Neural progenitor cell (in vitro differentiated cells): ENCODE data around the gene TAS2R41. TPM values are rescaled to one million over a fixed set of nuclear protein-coding genes. Genes with fewer than 3 reads are reported as not detected.

Experiments
- DNase-seq: peaks from one replicate; pipeline ENCODE4 v3.0.0-alpha.2; 2016; ENCODE audit warnings: low spot score
- H2AFZ ChIP-seq: fragments of 200-600 bp; sonication (generic); replicated peaks from 2 replicates; pipeline ENCODE4 v1.6.1; 2016; ENCODE audit warnings: antibody characterized with exemption
- H3F3A ChIP-seq: fragments of 200-600 bp; sonication (generic); 2 replicates; pipeline ENCODE4 v1.6.1; 2016; ENCODE audit warnings: antibody characterized with exemption, low read depth
- H3K27ac ChIP-seq: fragments of 200-600 bp; sonication (generic); 2 replicates; pipeline ENCODE4 v1.5.1; 2016; ENCODE audit warnings: mild to moderate bottlenecking
- H3K27me3 ChIP-seq: fragments of 200-600 bp; sonication (generic); 2 replicates; pipeline ENCODE4 v1.6.1; 2016; ENCODE audit warnings: mild to moderate bottlenecking, moderate library complexity
- H3K36me3 ChIP-seq: fragments of 200-600 bp; sonication (generic); 2 replicates; pipeline ENCODE4 v1.5.1; 2016
- H3K4me1 ChIP-seq: fragments of 200-600 bp; sonication (generic); 2 replicates; pipeline ENCODE4 v1.6.1; 2016; ENCODE audit warnings: mixed run types
- H3K4me2 ChIP-seq: fragments of 200-600 bp; sonication (generic); 2 replicates; pipeline ENCODE4 v1.6.1; 2016
- H3K4me3 ChIP-seq: fragments of 200-600 bp; sonication (generic); 2 replicates; pipeline ENCODE4 v1.5.1; 2016
- H3K79me2 ChIP-seq: fragments of 200-600 bp; sonication (generic); 2 replicates; pipeline ENCODE4 v1.6.1; 2016; ENCODE audit warnings: low read depth
- H3K9ac ChIP-seq: fragments of 200-600 bp; sonication (generic); 2 replicates; pipeline ENCODE4 v1.6.1; 2016
- H3K9me3 ChIP-seq: fragments of 200-600 bp; sonication (generic); 2 replicates; pipeline ENCODE4 v1.5.1; 2016; ENCODE audit warnings: low read depth
- H4K20me1 ChIP-seq: fragments of 200-600 bp; sonication (generic); 2 replicates; pipeline ENCODE4 v1.6.1; 2016; ENCODE audit warnings: low read depth
- H3K27ac Mint-ChIP-seq: 3 replicates; pipeline ENCODE4 v1.8.0; 2021; ENCODE audit warnings: mixed read lengths
- H3K27me3 Mint-ChIP-seq: 2 replicates; pipeline ENCODE4 v1.8.0; 2022; ENCODE audit warnings: low read depth, mild to moderate bottlenecking, inconsistent platforms, moderate library complexity, mixed read lengths; ENCODE audit not compliant: insufficient read depth
- H3K36me3 Mint-ChIP-seq: 3 replicates; pipeline ENCODE4 v1.8.0; 2021; ENCODE audit warnings: mixed read lengths
- H3K4me1 Mint-ChIP-seq: 3 replicates; pipeline ENCODE4 v1.8.0; 2021; ENCODE audit warnings: mixed read lengths
- H3K4me3 Mint-ChIP-seq: 3 replicates; pipeline ENCODE4 v1.8.0; 2021; ENCODE audit warnings: mild to moderate bottlenecking, moderate library complexity, mixed read lengths
- H3K9me3 Mint-ChIP-seq: 3 replicates; pipeline ENCODE4 v1.8.0; 2020; ENCODE audit warnings: mixed read lengths
- EZH2 ChIP-seq: fragments of 200-600 bp; sonication (generic); IDR thresholded peaks from 2 replicates; pipeline ENCODE4 v1.6.1; 2017; ENCODE audit warnings: antibody characterized with exemption, mild to moderate bottlenecking, moderate library complexity
- EZH2phosphoT487 ChIP-seq: fragments of 200-600 bp; sonication (generic); IDR thresholded peaks from 2 replicates; pipeline ENCODE4 v1.6.1; 2017; ENCODE audit warnings: antibody characterized with exemption
- total RNA-seq: library from RNA; depleted of rRNA; stranded (reverse); fragments of >200 nt; gene quantifications from 2 replicates; pipeline ENCODE4 v1.2.3, GENCODE V29; 2015; ENCODE audit warnings: low replicate concordance
- TF ChIP-seq, protein P1 (sequence below): fragments of 200-600 bp; sonication (generic); IDR thresholded peaks from 2 replicates; pipeline ENCODE4 v1.5.1; 2017; ENCODE audit warnings: antibody characterized with exemption, mild to moderate bottlenecking

Gene TAS2R41
- total RNA-seq, 1 donor from 2014 or later, result not detected

GRCh38 chr7:143499743-143500348, 22.2 kb downstream of the TAS2R41 start:
- no peak overlapping the region for H3K4me2 ChIP-seq
- H3K9me3 Mint-ChIP-seq, result peaks cover 4% of the 10 kb centered on the region
- TF ChIP-seq EZH2 (no peak), EZH2phosphoT487 (no peak)
- TF ChIP-seq, protein P1, sequence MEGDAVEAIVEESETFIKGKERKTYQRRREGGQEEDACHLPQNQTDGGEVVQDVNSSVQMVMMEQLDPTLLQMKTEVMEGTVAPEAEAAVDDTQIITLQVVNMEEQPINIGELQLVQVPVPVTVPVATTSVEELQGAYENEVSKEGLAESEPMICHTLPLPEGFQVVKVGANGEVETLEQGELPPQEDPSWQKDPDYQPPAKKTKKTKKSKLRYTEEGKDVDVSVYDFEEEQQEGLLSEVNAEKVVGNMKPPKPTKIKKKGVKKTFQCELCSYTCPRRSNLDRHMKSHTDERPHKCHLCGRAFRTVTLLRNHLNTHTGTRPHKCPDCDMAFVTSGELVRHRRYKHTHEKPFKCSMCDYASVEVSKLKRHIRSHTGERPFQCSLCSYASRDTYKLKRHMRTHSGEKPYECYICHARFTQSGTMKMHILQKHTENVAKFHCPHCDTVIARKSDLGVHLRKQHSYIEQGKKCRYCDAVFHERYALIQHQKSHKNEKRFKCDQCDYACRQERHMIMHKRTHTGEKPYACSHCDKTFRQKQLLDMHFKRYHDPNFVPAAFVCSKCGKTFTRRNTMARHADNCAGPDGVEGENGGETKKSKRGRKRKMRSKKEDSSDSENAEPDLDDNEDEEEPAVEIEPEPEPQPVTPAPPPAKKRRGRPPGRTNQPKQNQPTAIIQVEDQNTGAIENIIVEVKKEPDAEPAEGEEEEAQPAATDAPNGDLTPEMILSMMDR, result no peak
- H2AFZ ChIP-seq, result no peak overlapping the region
- no peaks in the 10 kb centered on the region for H3K79me2 ChIP-seq
- no peak overlapping the region for H3K27ac ChIP-seq
- no peaks in the 10 kb centered on the region for H3K4me1 ChIP-seq
- H3K36me3 Mint-ChIP-seq, result no peaks in the 10 kb centered on the region
- no peak for DNase-seq
- H3K9me3 ChIP-seq, result no peaks in the 10 kb centered on the region
- H3F3A ChIP-seq, result no peaks in the 10 kb centered on the region
- H3K36me3 ChIP-seq, result no peaks in the 10 kb centered on the region
- H4K20me1 ChIP-seq, result no peaks in the 10 kb centered on the region
- no peak overlapping the region for H3K4me3 Mint-ChIP-seq
- no peaks in the 10 kb centered on the region for H3K27me3 ChIP-seq
- H3K27ac Mint-ChIP-seq, result no peak overlapping the region
- H3K9ac ChIP-seq, result no peak overlapping the region
- peaks cover 4% of the 10 kb centered on the region for H3K27me3 Mint-ChIP-seq
- peaks cover 24% of the 10 kb centered on the region for H3K4me1 Mint-ChIP-seq
- H3K4me3 ChIP-seq, result no peak overlapping the region

- Histone ChIP-seq H3K4me1 (no peaks in the 10 kb centered on the region), H3K4me3 (no peak overlapping the region), H4K20me1 (no peaks in the 10 kb centered on the region), H2AFZ (no peak overlapping the region), H3K9ac (no peak overlapping the region), H3K4me2 (no peak overlapping the region), H3K79me2 (no peaks in the 10 kb centered on the region), H3K9me3 (no peaks in the 10 kb centered on the region), H3K27ac (no peak overlapping the region), H3K36me3 (no peaks in the 10 kb centered on the region), H3K27me3 (no peaks in the 10 kb centered on the region), H3F3A (no peaks in the 10 kb centered on the region)
- H3K27ac Mint-ChIP-seq, result no peak overlapping the region
- H3K27me3 Mint-ChIP-seq, result peaks cover 6% of the 10 kb centered on the region
- H3K4me1 Mint-ChIP-seq, result peaks cover 24% of the 10 kb centered on the region
- H3K36me3 Mint-ChIP-seq, result no peaks in the 10 kb centered on the region
- peaks cover 4% of the 10 kb centered on the region for H3K9me3 Mint-ChIP-seq
- H3K4me3 Mint-ChIP-seq, result no peak overlapping the region
- TF ChIP-seq EZH2phosphoT487 (no peak), EZH2 (no peak)
- TF ChIP-seq, protein P1, result no peak
- DNase-seq, result no peak
These were observed 25.6 kb downstream of the TAS2R41 start for GRCh38 chr7:143503261-143503660.

DNA sequence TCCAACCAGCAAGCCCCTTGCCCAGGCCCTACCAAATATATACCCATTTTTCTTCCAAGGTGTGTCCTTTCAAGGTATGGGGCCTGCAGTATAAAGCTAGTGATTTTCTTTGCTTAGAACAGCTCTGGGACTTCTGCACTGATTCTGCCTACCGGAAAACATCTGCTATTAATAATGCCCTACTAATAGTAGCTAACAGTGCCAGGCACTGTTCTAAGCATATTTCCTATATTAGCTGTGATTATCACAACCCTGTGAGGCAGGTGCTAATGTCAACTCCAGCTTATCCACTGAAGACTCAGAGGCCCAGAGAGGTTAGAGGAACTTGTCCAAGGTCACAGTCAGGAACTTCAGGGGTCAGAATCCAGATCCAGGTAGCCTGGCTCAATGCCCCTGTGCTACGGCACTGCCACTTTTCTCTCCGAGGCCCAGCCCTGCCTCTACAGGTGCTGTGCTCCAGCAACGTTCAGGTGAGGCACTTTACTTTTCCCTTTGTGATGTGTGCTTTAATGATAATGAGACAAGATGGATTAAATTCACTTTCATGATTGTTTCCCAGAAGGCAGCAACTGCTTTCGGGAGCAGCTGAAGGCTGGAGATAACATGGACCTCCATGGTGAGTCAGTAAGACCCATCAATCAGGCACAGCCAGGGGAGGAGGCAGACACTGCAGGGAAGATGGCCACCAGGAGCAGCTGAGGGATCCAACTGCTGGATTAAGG, 26.7 kb downstream of the TAS2R41 start:
- Histone ChIP-seq H3K36me3 (no peaks in the 10 kb centered on the region), H3K4me2 (no peak overlapping the region), H3K9ac (no peak overlapping the region), H3K4me1 (no peaks in the 10 kb centered on the region), H3K27me3 (no peaks in the 10 kb centered on the region), H3K79me2 (no peaks in the 10 kb centered on the region), H3K27ac (no peak overlapping the region), H3K4me3 (no peak overlapping the region), H3K9me3 (no peaks in the 10 kb centered on the region), H4K20me1 (no peaks in the 10 kb centered on the region), H2AFZ (no peak overlapping the region), H3F3A (no peaks in the 10 kb centered on the region)
- H3K4me1 Mint-ChIP-seq, result peaks cover 22% of the 10 kb centered on the region
- H3K36me3 Mint-ChIP-seq, result no peaks in the 10 kb centered on the region
- no peak overlapping the region for H3K4me3 Mint-ChIP-seq
- DNase-seq, result no peak
- peaks cover 6% of the 10 kb centered on the region for H3K27me3 Mint-ChIP-seq
- peaks cover 4% of the 10 kb centered on the region for H3K9me3 Mint-ChIP-seq
- no peak overlapping the region for H3K27ac Mint-ChIP-seq
- TF ChIP-seq EZH2phosphoT487 (no peak), EZH2 (no peak)
- TF ChIP-seq, protein P1, result no peak
